PFSK-1 (cell line): ENCODE measurements around the gene SRSF8.
A peak's percentile ranks its signal among the peaks of the same experiment; 100 is the strongest.

Source experiments
- FOXP2 ChIP-seq: optimal IDR thresholded peaks from 2 replicates; pipeline ENCODE3; 2011; ENCODE audit warnings: borderline replicate concordance, control low read depth, inconsistent platforms; ENCODE audit not compliant: insufficient read depth; ENCODE audit errors: extremely low read length, extremely low read depth
- POLR2AphosphoS5 ChIP-seq: IDR thresholded peaks from 2 replicates; pipeline ENCODE4 v1.6.1; 2012; ENCODE audit warnings: low read depth, mild to moderate bottlenecking, control low read depth, low read length, moderate library complexity
- REST ChIP-seq, 2 experiments: IDR thresholded peaks; 2 replicates each; pipeline versions ENCODE4 v1.6.1 to v1.8.0; 2011 to 2012; ENCODE audit warnings: low read depth in 2 of 2, low read length in 2 of 2, control low read depth in 1 of 2, inconsistent platforms in 1 of 2, mild to moderate bottlenecking in 1 of 2, moderate library complexity in 1 of 2; ENCODE audit not compliant: insufficient read depth in 1 of 2
- SIN3A ChIP-seq: IDR thresholded peaks from 2 replicates; pipeline ENCODE4 v1.6.1; 2012; ENCODE audit warnings: mild to moderate bottlenecking, low read length, moderate library complexity, borderline replicate concordance; ENCODE audit not compliant: insufficient read depth
- TAF1 ChIP-seq: IDR thresholded peaks from 2 replicates; pipeline ENCODE4 v1.6.1; 2012; ENCODE audit warnings: low read length, control low read depth, borderline replicate concordance; ENCODE audit not compliant: insufficient read depth

GRCh38 chr11:95108671-95109551 is 42.2 kb downstream of the SRSF8 start:
- TF ChIP-seq SIN3A (no peak; the same call in 1 of the 2 replicates), REST (IDR thresholded peaks at IDR 0.05; ENCODE audit: insufficient read depth in 1 of 2, low read depth in 2 of 2, low read length in 2 of 2) (peak in 1 of 2 experiments; percentile 62; a peak in 1 of 4 replicates), POLR2AphosphoS5 (no peak), TAF1 (no peak), FOXP2 (no peak)
